Gastrocnemius medialis (tissue), 4 donors: ENCODE measurements around the gene CHI3L1.

Experiments
- CTCF ChIP-seq, 5 experiments: fragments of 450-650 bp in 3 of 5; fragments of 200-600 bp in 2 of 5; sonication (generic) in 2 of 5; IDR thresholded peaks in 4 of 5; conservative IDR thresholded peaks in 1 of 5; 1 replicate in 4 of 5; 2 replicates in 1 of 5; pipeline ENCODE4 v1.5.1; 2016 to 2019; ENCODE audit warnings: antibody characterized with exemption in 5 of 5, mild to moderate bottlenecking in 3 of 5, moderate library complexity in 3 of 5
- POLR2A ChIP-seq, 2 donors: fragments of 450-650 bp; IDR thresholded peaks; one replicate each; pipeline ENCODE4 v1.6.1; 2017; ENCODE audit warnings: antibody characterized with exemption in 2 of 2, mild to moderate bottlenecking in 2 of 2, moderate library complexity in 2 of 2

DNA sequence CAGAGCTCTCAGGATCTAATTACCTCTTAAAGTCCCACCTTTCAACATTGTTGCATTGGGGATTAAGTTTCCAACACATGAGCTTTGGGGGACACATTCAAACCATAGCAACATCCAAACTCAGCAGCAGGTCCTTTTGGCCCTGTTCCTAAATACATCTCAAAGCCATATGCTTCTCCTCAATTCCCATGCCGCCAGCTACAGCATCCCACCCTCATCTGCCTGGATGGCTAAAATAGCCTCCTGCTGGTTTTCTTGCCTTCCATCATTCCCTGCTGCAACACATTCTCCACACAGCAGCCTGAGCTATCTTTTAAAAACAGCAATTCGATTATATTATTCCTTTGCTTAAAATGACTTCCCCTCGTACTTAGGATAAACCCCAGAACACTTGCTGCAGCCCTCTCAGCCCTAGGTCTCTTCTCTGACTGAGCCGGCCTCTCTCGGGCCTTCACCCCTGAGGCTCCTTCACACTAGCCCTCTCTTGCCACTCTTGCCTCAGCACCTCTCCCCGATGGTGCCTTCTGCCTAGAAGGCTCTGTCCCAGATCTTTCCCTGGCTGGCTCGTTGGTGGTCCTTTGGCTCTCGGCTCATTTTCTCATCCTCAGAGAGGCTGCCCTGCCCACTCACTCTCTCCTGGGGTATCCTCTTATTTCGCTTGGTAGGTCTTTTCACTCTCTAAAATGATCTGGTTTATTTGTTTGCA lies 27.4 kb downstream of the CHI3L1 start:
- TF ChIP-seq CTCF (IDR thresholded peaks at IDR 0.05 in 4 of 5, conservative IDR thresholded peaks at IDR 0.05 in 1 of 5) (no peak), POLR2A (IDR thresholded peaks at IDR 0.05) (no peak)
